PFSK-1 (cell line): Measurements from ENCODE around the gene CUBN.

ENCODE experiments used
- POLR2AphosphoS5 ChIP-seq: IDR thresholded peaks from 2 replicates; pipeline ENCODE4 v1.6.1; 2012; ENCODE audit warnings: low read depth, mild to moderate bottlenecking, control low read depth, low read length, moderate library complexity
- REST ChIP-seq, 2 experiments: IDR thresholded peaks; 2 replicates each; pipeline versions ENCODE4 v1.6.1 to v1.8.0; 2011 to 2012; ENCODE audit warnings: low read depth in 2 of 2, low read length in 2 of 2, control low read depth in 1 of 2, inconsistent platforms in 1 of 2, mild to moderate bottlenecking in 1 of 2, moderate library complexity in 1 of 2; ENCODE audit not compliant: insufficient read depth in 1 of 2
- TAF1 ChIP-seq: IDR thresholded peaks from 2 replicates; pipeline ENCODE4 v1.6.1; 2012; ENCODE audit warnings: low read length, control low read depth, borderline replicate concordance; ENCODE audit not compliant: insufficient read depth

DNA sequence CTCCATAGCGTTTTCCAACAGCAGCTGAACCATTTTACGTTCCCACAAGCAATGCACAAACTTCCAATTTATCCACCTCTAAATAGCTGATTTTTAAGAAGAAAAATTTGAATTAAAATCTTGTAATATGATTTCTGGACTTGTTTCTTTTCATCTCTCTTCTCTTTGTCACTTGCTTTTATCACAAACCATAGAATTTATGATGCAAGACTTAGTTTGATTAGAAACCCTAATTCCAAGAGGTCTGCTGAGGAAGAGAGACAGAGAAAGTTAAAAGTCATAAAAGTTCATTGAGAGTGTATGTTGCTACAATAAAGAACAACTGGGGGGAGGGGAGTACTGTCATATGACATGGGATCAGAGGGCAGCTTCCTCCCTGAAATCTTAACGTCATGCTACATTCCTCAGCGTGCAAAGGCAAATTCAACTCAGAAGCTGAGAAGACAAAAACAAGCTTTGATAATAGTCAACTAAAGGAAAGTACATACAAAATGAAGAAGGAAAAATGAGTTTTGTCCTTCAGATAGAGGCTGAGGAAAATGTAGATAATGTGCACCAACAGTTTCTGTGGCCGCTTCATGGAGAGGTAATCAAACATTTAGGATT lies 18.4 kb upstream of the CUBN start:
- TF ChIP-seq POLR2AphosphoS5: no peak
- TF ChIP-seq REST (IDR thresholded peaks at IDR 0.05; ENCODE audit: insufficient read depth in 1 of 2, low read depth in 2 of 2, low read length in 2 of 2): no peak
- no peak for TF ChIP-seq TAF1
